H9 (cell line): ENCODE measurements around the gene CRACR2A. TPM values are rescaled to one million over a fixed set of nuclear protein-coding genes. Genes with fewer than 3 reads are reported as not detected.

Experiments used
- DNase-seq: peaks from one replicate; pipeline ENCODE4 v3.0.0-alpha.2; 2017
- H2AFZ ChIP-seq: one replicate; pipeline ENCODE4 v1.6.1; 2013; ENCODE audit warnings: mild to moderate bottlenecking, low read length, control low read depth, moderate library complexity
- H2AK5ac ChIP-seq: 2 replicates; pipeline ENCODE4 v1.6.1; 2013; ENCODE audit warnings: low read length, control low read depth, mixed read lengths; ENCODE audit not compliant: insufficient read length
- H2BK120ac ChIP-seq: one replicate; pipeline ENCODE4 v1.6.1; 2013; ENCODE audit warnings: low read depth, mild to moderate bottlenecking, low read length, control low read depth, inconsistent platforms; ENCODE audit not compliant: poor library complexity, severe bottlenecking
- H2BK12ac ChIP-seq: 2 replicates; pipeline ENCODE4 v1.6.1; 2013; ENCODE audit warnings: low read length, control low read depth, mixed read lengths, low read depth; ENCODE audit not compliant: insufficient read length
- H2BK15ac ChIP-seq: 2 replicates; pipeline ENCODE4 v1.6.1; 2013; ENCODE audit warnings: low read depth, low read length, control low read depth
- H2BK20ac ChIP-seq: one replicate; pipeline ENCODE4 v1.6.1; 2013; ENCODE audit warnings: low read depth, mild to moderate bottlenecking, low read length, control low read depth, inconsistent platforms; ENCODE audit not compliant: poor library complexity, severe bottlenecking
- H2BK5ac ChIP-seq: 2 replicates; pipeline ENCODE4 v1.6.1; 2013; ENCODE audit warnings: low read length, control low read depth, mixed read lengths; ENCODE audit not compliant: insufficient read length
- H3K14ac ChIP-seq: 2 replicates; pipeline ENCODE4 v1.6.1; 2013; ENCODE audit warnings: low read length, control low read depth; ENCODE audit not compliant: insufficient read depth
- H3K18ac ChIP-seq: 2 replicates; pipeline ENCODE4 v1.6.1; 2013; ENCODE audit warnings: low read depth, mild to moderate bottlenecking, mixed read lengths, low read length, control low read depth; ENCODE audit not compliant: insufficient read length
- H3K23ac ChIP-seq: 2 replicates; pipeline ENCODE4 v1.6.1; 2013; ENCODE audit warnings: low read length, control low read depth, mixed read lengths, low read depth; ENCODE audit not compliant: insufficient read length
- H3K23me2 ChIP-seq: 2 replicates; pipeline ENCODE4 v1.6.1; 2013; ENCODE audit warnings: low read depth, mild to moderate bottlenecking, mixed read lengths, low read length, control low read depth; ENCODE audit not compliant: insufficient read length, poor library complexity, severe bottlenecking
- H3K27ac ChIP-seq: 2 replicates; pipeline ENCODE4 v1.5.1; 2013; ENCODE audit warnings: low read length, control low read depth, mixed read lengths, low read depth; ENCODE audit not compliant: insufficient read length
- H3K27me3 ChIP-seq: 2 replicates; pipeline ENCODE4 v1.6.1; 2013; ENCODE audit warnings: low read length, control low read depth, inconsistent platforms; ENCODE audit not compliant: insufficient read depth
- H3K4ac ChIP-seq: 2 replicates; pipeline ENCODE4 v1.6.1; 2013; ENCODE audit warnings: low read depth, mild to moderate bottlenecking, control low read depth, inconsistent platforms, low read length, moderate library complexity
- H3K4me1 ChIP-seq: 2 replicates; pipeline ENCODE4 v1.6.1; 2013; ENCODE audit warnings: low read length, control low read depth, inconsistent platforms; ENCODE audit not compliant: insufficient read depth
- H3K4me2 ChIP-seq: 2 replicates; pipeline ENCODE4 v1.6.1; 2013; ENCODE audit warnings: low read length, control low read depth, mixed read lengths; ENCODE audit not compliant: insufficient read length, insufficient read depth
- H3K56ac ChIP-seq: 2 replicates; pipeline ENCODE4 v1.6.1; 2013; ENCODE audit warnings: low read depth, mild to moderate bottlenecking, mixed read lengths, low read length, control low read depth; ENCODE audit not compliant: insufficient read length
- H3K79me1 ChIP-seq: 2 replicates; pipeline ENCODE4 v1.6.1; 2013; ENCODE audit warnings: low read depth, mild to moderate bottlenecking, moderate library complexity, low read length, control low read depth, inconsistent platforms; ENCODE audit not compliant: insufficient read depth, poor library complexity, severe bottlenecking
- H3K79me2 ChIP-seq: 2 replicates; pipeline ENCODE4 v1.6.1; 2013; ENCODE audit warnings: low read length, control low read depth, inconsistent platforms; ENCODE audit not compliant: insufficient read depth
- H3K9ac ChIP-seq: 2 replicates; pipeline ENCODE4 v1.6.1; 2013; ENCODE audit warnings: low read length, control low read depth, mixed read lengths; ENCODE audit not compliant: insufficient read length; ENCODE audit errors: extremely low read depth
- H3K9me3 ChIP-seq: one replicate; pipeline ENCODE4 v1.6.1; 2013; ENCODE audit warnings: low read depth, low read length, inconsistent platforms; ENCODE audit not compliant: control insufficient read depth
- H3T11ph ChIP-seq: one replicate; pipeline ENCODE4 v1.6.1; 2013; ENCODE audit warnings: mild to moderate bottlenecking, low read length, control low read depth, inconsistent platforms
- H4K20me1 ChIP-seq: one replicate; pipeline ENCODE4 v1.6.1; 2013; ENCODE audit not compliant: control insufficient read depth, insufficient read length, insufficient read depth
- H4K5ac ChIP-seq: 2 replicates; pipeline ENCODE4 v1.6.1; 2013; ENCODE audit warnings: low read depth, mild to moderate bottlenecking, mixed read lengths, low read length, control low read depth; ENCODE audit not compliant: insufficient read length
- H4K8ac ChIP-seq: replicated peaks from 2 replicates; pipeline ENCODE4 v1.6.1; 2013; ENCODE audit warnings: low read length, control low read depth, mixed read lengths, low read depth; ENCODE audit not compliant: insufficient read length
- H4K91ac ChIP-seq: 2 replicates; pipeline ENCODE4 v1.6.1; 2013; ENCODE audit warnings: low read depth, mild to moderate bottlenecking, moderate library complexity, mixed read lengths, low read length, control low read depth; ENCODE audit not compliant: insufficient read length
- H3K27ac Mint-ChIP-seq, 3 experiments: 2 replicates in 2 of 3; 3 replicates in 1 of 3; pipeline ENCODE4 v1.8.0; 2020 to 2021; ENCODE audit warnings: mixed read lengths in 3 of 3, mild to moderate bottlenecking in 1 of 3, moderate library complexity in 1 of 3
- H3K27me3 Mint-ChIP-seq: 2 replicates; pipeline ENCODE4 v1.8.0; 2021; ENCODE audit warnings: low read depth, mild to moderate bottlenecking, moderate library complexity, mixed read lengths
- H3K36me3 Mint-ChIP-seq, 3 experiments: 2 replicates in 2 of 3; 3 replicates in 1 of 3; pipeline ENCODE4 v1.8.0; 2020 to 2021; ENCODE audit warnings: low read depth in 3 of 3, mixed read lengths in 3 of 3; ENCODE audit not compliant: insufficient read depth in 1 of 3
- H3K4me1 Mint-ChIP-seq, 2 experiments: 2 replicates each; pipeline ENCODE4 v1.8.0; 2020; ENCODE audit warnings: mixed read lengths in 2 of 2
- H3K4me3 Mint-ChIP-seq, 2 experiments: 2 replicates in 1 of 2; 3 replicates in 1 of 2; pipeline ENCODE4 v1.8.0; 2020 to 2021; ENCODE audit warnings: mild to moderate bottlenecking in 2 of 2, mixed read lengths in 2 of 2, moderate library complexity in 1 of 2
- H3K9me3 Mint-ChIP-seq, 2 experiments: 2 replicates in 1 of 2; 3 replicates in 1 of 2; pipeline ENCODE4 v1.8.0; 2020; ENCODE audit warnings: mild to moderate bottlenecking in 2 of 2, mixed read lengths in 2 of 2, moderate library complexity in 1 of 2
- WGBS: extraction: QIAGEN DNeasy Blood & Tissue Kit; methylation state at CpG from one replicate; pipeline ENCODE4 v1.1.7; 2013; ENCODE audit warnings: missing lambda C conversion rate, low lambda C conversion rate, mixed read lengths; ENCODE audit not compliant: insufficient read length; ENCODE audit errors: extremely low coverage; 5-methylcytosine and 5-hydroxymethylcytosine counted together
- total RNA-seq: library from RNA; stranded (reverse); gene quantifications from 2 replicates; pipeline ENCODE4 v1.2.1, GENCODE V29; 2021
- TF ChIP-seq, protein P1 (sequence below): fragments of 200-600 bp; sonication (generic); conservative IDR thresholded peaks from 3 replicates; pipeline ENCODE4 v1.8.0; 2021; ENCODE audit warnings: antibody characterized with exemption, mild to moderate bottlenecking

Gene CRACR2A
- total RNA-seq, 1 experiment from 2014 or later, result 2.0 TPM

DNA sequence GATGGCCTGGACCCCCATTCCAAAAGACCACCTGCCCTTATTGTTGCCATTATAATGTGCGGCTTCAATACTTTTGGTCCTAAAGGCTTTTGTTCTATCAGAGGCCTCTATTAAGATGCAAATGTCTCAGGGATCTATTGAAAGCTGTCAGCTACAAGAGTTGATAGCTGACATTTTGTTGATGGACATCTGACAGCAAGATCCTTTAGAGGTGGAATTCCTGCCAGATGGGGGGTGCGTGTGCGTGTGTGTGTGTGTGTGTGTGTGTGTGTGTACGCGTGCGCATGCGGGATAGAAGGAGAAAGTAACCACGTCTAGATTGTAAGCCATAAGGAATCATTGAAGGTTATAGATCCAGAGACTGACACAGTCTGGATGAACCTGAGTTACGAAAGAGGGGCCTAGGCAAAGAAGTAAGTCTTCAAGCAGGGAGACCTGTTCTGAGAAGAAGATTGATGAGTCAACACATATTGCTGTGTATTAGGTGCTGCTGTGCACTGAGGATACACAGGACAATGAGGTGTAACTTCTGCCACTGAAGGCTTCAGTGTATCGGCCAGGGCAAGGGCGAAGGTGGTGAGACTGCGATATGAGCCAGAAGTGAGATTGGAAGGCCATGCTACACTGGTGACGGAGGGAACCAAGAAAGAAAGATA, 172.7 kb downstream of the CRACR2A start:
- no peak overlapping the region for H3K23ac ChIP-seq
- no peak overlapping the region for H3K27ac ChIP-seq
- H2BK5ac ChIP-seq, result no peak overlapping the region
- peaks cover 3% of the 10 kb centered on the region; the same call in 1 of the 2 replicates for H3K4me1 ChIP-seq
- no peaks in the 10 kb centered on the region for H3K79me1 ChIP-seq
- Mint-ChIP-seq H3K4me3 (no peak overlapping the region), H3K4me1 (peaks cover 17 to 24% of the 10 kb centered on the region in 2 experiments), H3K36me3 (peaks cover 3 to 5% (median 4%) of the 10 kb centered on the region in 3 experiments; a peak in 4 of 7 replicates), H3K9me3 (peaks cover 0 to 2% of the 10 kb centered on the region in 2 experiments; a peak in 1 of 5 replicates), H3K27me3 (peaks cover 7% of the 10 kb centered on the region), H3K27ac (no peak overlapping the region)
- no peak overlapping the region for H3K14ac ChIP-seq
- no peak for DNase-seq
- no peak overlapping the region for H3T11ph ChIP-seq
- H3K18ac ChIP-seq, result no peak overlapping the region
- no peaks in the 10 kb centered on the region for H4K20me1 ChIP-seq
- H3K9me3 ChIP-seq, result no peaks in the 10 kb centered on the region
- no peaks in the 10 kb centered on the region for H3K27me3 ChIP-seq
- H2AFZ ChIP-seq, result no peak overlapping the region
- WGBS, result no CpG with 5 or more reads among the region's 13 CpGs
- H3K4ac ChIP-seq, result no peak overlapping the region
- H3K9ac ChIP-seq, result no peak overlapping the region
- no peak overlapping the region for H4K5ac ChIP-seq
- no peak overlapping the region for H3K4me2 ChIP-seq
- H2BK20ac ChIP-seq, result no peak overlapping the region
- H2BK120ac ChIP-seq, result no peak overlapping the region
- no peak overlapping the region for H4K91ac ChIP-seq
- H3K79me2 ChIP-seq, result no peaks in the 10 kb centered on the region
- TF ChIP-seq, protein P1, sequence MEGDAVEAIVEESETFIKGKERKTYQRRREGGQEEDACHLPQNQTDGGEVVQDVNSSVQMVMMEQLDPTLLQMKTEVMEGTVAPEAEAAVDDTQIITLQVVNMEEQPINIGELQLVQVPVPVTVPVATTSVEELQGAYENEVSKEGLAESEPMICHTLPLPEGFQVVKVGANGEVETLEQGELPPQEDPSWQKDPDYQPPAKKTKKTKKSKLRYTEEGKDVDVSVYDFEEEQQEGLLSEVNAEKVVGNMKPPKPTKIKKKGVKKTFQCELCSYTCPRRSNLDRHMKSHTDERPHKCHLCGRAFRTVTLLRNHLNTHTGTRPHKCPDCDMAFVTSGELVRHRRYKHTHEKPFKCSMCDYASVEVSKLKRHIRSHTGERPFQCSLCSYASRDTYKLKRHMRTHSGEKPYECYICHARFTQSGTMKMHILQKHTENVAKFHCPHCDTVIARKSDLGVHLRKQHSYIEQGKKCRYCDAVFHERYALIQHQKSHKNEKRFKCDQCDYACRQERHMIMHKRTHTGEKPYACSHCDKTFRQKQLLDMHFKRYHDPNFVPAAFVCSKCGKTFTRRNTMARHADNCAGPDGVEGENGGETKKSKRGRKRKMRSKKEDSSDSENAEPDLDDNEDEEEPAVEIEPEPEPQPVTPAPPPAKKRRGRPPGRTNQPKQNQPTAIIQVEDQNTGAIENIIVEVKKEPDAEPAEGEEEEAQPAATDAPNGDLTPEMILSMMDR, result no peak
- no peak overlapping the region for H4K8ac ChIP-seq
- H3K56ac ChIP-seq, result no peak overlapping the region
- H2AK5ac ChIP-seq, result no peak overlapping the region
- H2BK15ac ChIP-seq, result no peak overlapping the region
- no peak overlapping the region for H2BK12ac ChIP-seq
- H3K23me2 ChIP-seq, result no peaks in the 10 kb centered on the region
